Measurements from ENCODE around the gene TEX36. TPM values are rescaled to one million over a fixed set of nuclear protein-coding genes. Genes with fewer than 3 reads are reported as not detected.

TEX36 gene
- total RNA-seq, 1 experiment from 2014 or later, result not detected

DNA sequence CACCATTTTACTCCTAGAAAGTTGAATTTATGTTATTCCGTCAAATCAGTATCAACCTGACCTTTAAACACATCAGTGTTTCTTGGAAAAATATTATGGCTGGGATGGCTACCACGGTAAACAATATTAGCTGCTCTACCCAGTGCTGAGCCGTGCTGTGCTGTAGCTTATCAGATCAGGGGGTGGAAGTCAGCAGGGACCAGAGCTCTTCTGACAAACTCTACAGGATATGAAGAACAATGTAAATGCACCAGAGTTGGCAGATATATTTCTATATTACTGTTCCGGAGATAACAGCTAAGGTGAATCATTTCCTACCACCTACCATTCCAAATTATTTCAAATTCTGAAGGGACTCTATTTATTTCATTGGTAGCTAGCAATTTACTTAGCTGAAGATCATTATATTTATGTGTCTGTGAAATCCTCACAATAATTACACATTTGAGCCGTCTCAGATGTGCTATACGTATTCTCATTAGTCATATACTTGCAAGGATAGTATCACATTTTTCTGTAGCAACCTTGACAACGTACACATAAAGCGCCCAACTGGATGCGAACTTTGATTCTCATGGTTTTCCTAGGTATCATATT, 76.5 kb downstream of the TEX36 start:
- H3K4me3 Mint-ChIP-seq (ENCODE audit: unreplicated experiment), result no peak overlapping the region
- H3K9me3 Mint-ChIP-seq (ENCODE audit: unreplicated experiment), result no peaks in the 10 kb centered on the region
- ChIA-PET POLR2A (interaction anchor here (2.1 kb wide), 1 partner anchor 9 kb away, joined by 7 read pairs; no protein-coding TSS in a partner anchor), CTCF (no interaction called here)
- TF ChIP-seq, protein P1, sequence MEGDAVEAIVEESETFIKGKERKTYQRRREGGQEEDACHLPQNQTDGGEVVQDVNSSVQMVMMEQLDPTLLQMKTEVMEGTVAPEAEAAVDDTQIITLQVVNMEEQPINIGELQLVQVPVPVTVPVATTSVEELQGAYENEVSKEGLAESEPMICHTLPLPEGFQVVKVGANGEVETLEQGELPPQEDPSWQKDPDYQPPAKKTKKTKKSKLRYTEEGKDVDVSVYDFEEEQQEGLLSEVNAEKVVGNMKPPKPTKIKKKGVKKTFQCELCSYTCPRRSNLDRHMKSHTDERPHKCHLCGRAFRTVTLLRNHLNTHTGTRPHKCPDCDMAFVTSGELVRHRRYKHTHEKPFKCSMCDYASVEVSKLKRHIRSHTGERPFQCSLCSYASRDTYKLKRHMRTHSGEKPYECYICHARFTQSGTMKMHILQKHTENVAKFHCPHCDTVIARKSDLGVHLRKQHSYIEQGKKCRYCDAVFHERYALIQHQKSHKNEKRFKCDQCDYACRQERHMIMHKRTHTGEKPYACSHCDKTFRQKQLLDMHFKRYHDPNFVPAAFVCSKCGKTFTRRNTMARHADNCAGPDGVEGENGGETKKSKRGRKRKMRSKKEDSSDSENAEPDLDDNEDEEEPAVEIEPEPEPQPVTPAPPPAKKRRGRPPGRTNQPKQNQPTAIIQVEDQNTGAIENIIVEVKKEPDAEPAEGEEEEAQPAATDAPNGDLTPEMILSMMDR (IDR thresholded peaks at IDR 0.05; ENCODE audit: unreplicated experiment), result no peak
- no peak overlapping the region for H3K27ac Mint-ChIP-seq (ENCODE audit: low read depth, unreplicated experiment)
- DNase-seq (ENCODE audit: unreplicated experiment), result no peak
- H3K36me3 Mint-ChIP-seq (ENCODE audit: insufficient read depth, unreplicated experiment), result no peaks in the 10 kb centered on the region
- H3K27me3 Mint-ChIP-seq (ENCODE audit: insufficient read depth, unreplicated experiment), result peaks cover 67% of the 10 kb centered on the region
- H3K4me1 Mint-ChIP-seq (ENCODE audit: insufficient read depth, unreplicated experiment), result peaks cover 6% of the 10 kb centered on the region
- BruUV-seq (replicated peaks), result no TSS peak
- intact Hi-C loops (cut with micrococcal nuclease), result no loop called here

Other genes with a start within 250 kb of the TEX36 start
- gene EDRF1, start 36.5 kb upstream of the TEX36 start, total RNA-seq (2022), result 24.1 and 28.2 TPM in 2 replicates
- not detected in 2 replicates for gene MMP21, start 92.7 kb upstream of the TEX36 start, total RNA-seq (2022)
- gene UROS, start 140.1 kb upstream of the TEX36 start, total RNA-seq (2022), result 55.0 and 64.4 TPM in 2 replicates
- gene BCCIP, start 140.4 kb upstream of the TEX36 start, total RNA-seq (2022), result 70.8 and 88.2 TPM in 2 replicates
- gene DHX32, start 198.1 kb upstream of the TEX36 start, total RNA-seq (2022), result 36.5 and 45.6 TPM in 2 replicates
- gene FANK1, start 213.4 kb upstream of the TEX36 start, total RNA-seq (2022), result 1.8 and 2.5 TPM in 2 replicates

Data from MCF 10A (cell line).